ENCODE data around the gene VEGFC. TPM values are rescaled to one million over a fixed set of nuclear protein-coding genes. Genes with fewer than 3 reads are reported as not detected.

VEGFC gene
- total and polyA plus RNA-seq, 3 donors from 2014 or later = 2.8 to 4.3 (median 4.0) TPM

- H3K36me3 ChIP-seq (ENCODE audit: low read depth, missing control alignments) = no peaks in the 10 kb centered on the region
- no peak overlapping the region for H3K27ac ChIP-seq
- intact Hi-C loops (cut with DNase I; ENCODE audit: low total_unique reads) = no loop called here
- H3K27me3 ChIP-seq = no peaks in the 10 kb centered on the region
- 67 to 73% methylated on average over 6 of the region's 6 CpGs for WGBS, 2 donors
- TF ChIP-seq CTCF (IDR thresholded peaks at IDR 0.05) (no peak), POLR2A (IDR thresholded peaks at IDR 0.05) (no peak)
- no peak for DNase-seq
- no peaks in the 10 kb centered on the region for H3K9me3 ChIP-seq
- no peaks in the 10 kb centered on the region for H3K4me1 ChIP-seq
- no peak overlapping the region for H3K4me3 ChIP-seq
These were observed 38.2 kb upstream of the VEGFC start for GRCh38 chr4:176830971-176831370.

DNA sequence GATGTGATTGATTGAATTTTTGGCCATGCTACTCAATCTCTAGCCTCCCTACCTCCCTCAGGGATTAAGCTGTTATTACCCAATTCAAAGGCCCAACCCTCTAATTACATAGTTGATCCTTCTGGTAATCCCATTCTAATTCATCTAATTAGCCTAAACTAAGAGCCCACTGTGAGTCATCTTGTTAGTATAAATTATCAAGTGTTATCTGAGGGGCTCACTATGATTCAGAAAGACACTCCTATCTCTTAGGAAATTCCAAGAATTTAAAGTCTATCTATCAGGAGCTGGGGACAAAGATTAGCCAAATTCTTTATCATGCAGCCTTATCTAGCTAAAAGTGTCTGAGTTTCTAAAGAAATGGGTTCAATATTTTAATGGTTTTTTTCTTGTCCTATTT is 32.9 kb upstream of the VEGFC start:
- no peak overlapping the region for H3K4me3 ChIP-seq
- no peaks in the 10 kb centered on the region for H3K27me3 ChIP-seq
- intact Hi-C loops (cut with DNase I; ENCODE audit: low total_unique reads) = no loop called here
- H3K9me3 ChIP-seq = no peaks in the 10 kb centered on the region
- no peaks in the 10 kb centered on the region for H3K4me1 ChIP-seq
- no peaks in the 10 kb centered on the region for H3K36me3 ChIP-seq (ENCODE audit: low read depth, missing control alignments)
- TF ChIP-seq POLR2A (IDR thresholded peaks at IDR 0.05) (no peak), CTCF (IDR thresholded peaks at IDR 0.05) (no peak)
- H3K27ac ChIP-seq = no peak overlapping the region
- no peak for DNase-seq

DNA sequence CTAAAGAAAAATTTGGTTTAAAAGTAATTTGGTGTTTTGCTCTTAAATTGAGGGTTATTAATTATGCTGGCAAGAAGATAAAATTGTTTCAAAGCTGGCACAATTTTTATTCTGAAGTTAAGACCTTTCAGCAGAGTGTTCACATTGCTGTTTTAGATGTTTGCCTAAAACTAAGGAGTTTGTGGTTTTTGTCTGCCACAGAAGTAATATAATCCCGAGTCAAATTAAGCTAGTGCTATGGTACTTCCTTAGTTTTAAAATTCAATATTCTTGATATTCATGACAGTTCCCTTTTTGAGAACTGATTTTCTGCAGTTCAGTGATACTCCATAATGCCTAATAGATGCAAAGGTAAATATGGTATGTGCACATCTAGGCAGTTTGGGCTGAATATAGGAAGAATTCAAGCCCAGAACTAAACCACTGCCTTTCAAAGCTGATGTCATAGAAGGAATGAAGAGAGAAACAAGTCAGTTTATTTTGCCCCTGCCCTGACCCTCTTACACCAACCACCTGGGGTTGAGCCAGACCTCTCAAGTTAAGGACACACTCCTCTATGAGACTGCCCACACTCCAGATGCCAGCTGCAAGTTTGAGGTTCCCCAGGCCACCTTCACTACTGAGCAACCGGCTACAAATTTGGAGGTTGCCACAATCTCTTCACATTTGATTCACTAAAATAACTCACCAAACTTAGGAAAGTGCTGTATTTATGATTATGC is 32.1 kb upstream of the VEGFC start:
- no peak for TF ChIP-seq CTCF (IDR thresholded peaks at IDR 0.05)
- no peak for TF ChIP-seq POLR2A (IDR thresholded peaks at IDR 0.05)
- H3K9me3 ChIP-seq = no peaks in the 10 kb centered on the region
- DNase-seq = no peak
- H3K36me3 ChIP-seq (ENCODE audit: low read depth, missing control alignments) = no peaks in the 10 kb centered on the region
- no peaks in the 10 kb centered on the region for H3K27me3 ChIP-seq
- no peak overlapping the region for H3K27ac ChIP-seq
- intact Hi-C loops (cut with DNase I; ENCODE audit: low total_unique reads) = no loop called here
- WGBS, 2 donors = 64 to 94% methylated on average over 2 of the region's 2 CpGs
- no peaks in the 10 kb centered on the region for H3K4me1 ChIP-seq
- H3K4me3 ChIP-seq = no peak overlapping the region

GRCh38 chr4:176818531-176818930 is 25.8 kb upstream of the VEGFC start:
- Histone ChIP-seq H3K4me3 (no peak overlapping the region), H3K27me3 (no peaks in the 10 kb centered on the region), H3K36me3 (ENCODE audit: low read depth, missing control alignments) (no peaks in the 10 kb centered on the region), H3K27ac (no peak overlapping the region), H3K9me3 (no peaks in the 10 kb centered on the region), H3K4me1 (no peaks in the 10 kb centered on the region)
- intact Hi-C loops (cut with DNase I; ENCODE audit: low total_unique reads) = no loop called here
- no peak for DNase-seq
- 51 to 82% methylated on average over 1 of the region's 1 CpG for WGBS, 2 donors
- TF ChIP-seq CTCF (IDR thresholded peaks at IDR 0.05) = no peak

DNA sequence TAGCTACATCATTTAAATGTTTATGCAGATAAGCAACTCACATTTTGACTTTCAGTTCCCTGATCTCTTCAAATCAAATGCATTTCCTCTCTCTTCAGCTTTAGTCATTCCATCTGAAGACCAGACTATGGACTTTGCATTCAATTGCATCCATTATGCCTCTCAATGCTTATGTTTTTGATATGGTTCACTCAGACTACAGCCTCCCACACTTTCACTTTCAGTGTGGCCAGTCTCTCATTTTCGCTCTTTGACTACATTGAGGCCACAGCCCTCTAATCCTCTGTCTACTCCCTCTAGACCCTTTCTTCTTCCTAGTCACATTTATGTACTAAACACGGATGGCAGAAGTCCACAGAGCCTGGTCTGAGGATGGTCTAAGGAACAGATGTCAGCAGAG is 24.5 kb upstream of the VEGFC start:
- Histone ChIP-seq H3K27me3 (no peaks in the 10 kb centered on the region), H3K27ac (no peak overlapping the region), H3K4me3 (no peak overlapping the region), H3K36me3 (ENCODE audit: low read depth, missing control alignments) (no peaks in the 10 kb centered on the region), H3K9me3 (no peaks in the 10 kb centered on the region), H3K4me1 (no peaks in the 10 kb centered on the region)
- WGBS, 2 donors = 94 to 95% methylated on average over 2 of the region's 2 CpGs
- TF ChIP-seq CTCF (IDR thresholded peaks at IDR 0.05) = no peak
- intact Hi-C loops (cut with DNase I; ENCODE audit: low total_unique reads) = no loop called here
- no peak for DNase-seq

Measured in testis (tissue), 3 donors.